Transverse colon (tissue), 4 donors: ENCODE results near the gene TNS1. TPM values are rescaled to one million over a fixed set of nuclear protein-coding genes. Genes with fewer than 3 reads are reported as not detected.

Experiments used
- DNase-seq: peaks from one replicate; pipeline ENCODE4 v3.0.0-alpha.2; 2019
- H3K27ac ChIP-seq, 4 donors: fragments of 200-600 bp; sonication (generic); 2 replicates each; pipeline ENCODE4 v1.5.1; 2016 to 2018; ENCODE audit warnings: inconsistent platforms in 4 of 4
- H3K27me3 ChIP-seq: fragments of 200-600 bp; sonication (generic); 2 replicates; pipeline ENCODE4 v1.5.1; 2017; ENCODE audit warnings: inconsistent platforms
- H3K36me3 ChIP-seq, 4 donors: fragments of 200-600 bp; sonication (generic); 2 replicates each; pipeline ENCODE4 v1.5.1; 2017 to 2019; ENCODE audit warnings: inconsistent platforms in 4 of 4
- H3K4me1 ChIP-seq, 4 donors: fragments of 200-600 bp; sonication (generic); 2 replicates each; pipeline ENCODE4 v1.5.1; 2017 to 2020; ENCODE audit warnings: inconsistent platforms in 4 of 4
- H3K4me3 ChIP-seq, 4 donors: fragments of 200-600 bp; sonication (generic); 1 replicate in 1 of 4; 2 replicates in 3 of 4; pipeline versions ENCODE4 v1.5.1 to v1.6.1; 2017 to 2019; ENCODE audit warnings: inconsistent platforms in 4 of 4
- H3K9me3 ChIP-seq, 2 donors: fragments of 200-600 bp; sonication (generic); 2 replicates each; pipeline ENCODE4 v1.5.1; 2017 to 2019; ENCODE audit warnings: inconsistent platforms in 2 of 2
- EP300 ChIP-seq: sonication (generic); formaldehyde crosslinking; IDR thresholded peaks from one replicate; pipeline ENCODE4 v1.6.1; 2017; ENCODE audit warnings: antibody characterized with exemption, low read depth
- POLR2A ChIP-seq: fragments of 450-650 bp; IDR thresholded peaks from one replicate; pipeline ENCODE4 v1.6.1; 2016; ENCODE audit warnings: antibody characterized with exemption, mild to moderate bottlenecking, moderate library complexity
- POLR2AphosphoS5 ChIP-seq, 3 donors: sonication (generic); formaldehyde crosslinking; IDR thresholded peaks; one replicate each; pipeline ENCODE4 v1.6.1; 2016; ENCODE audit warnings: antibody characterized with exemption in 3 of 3
- WGBS, 2 donors: methylation state at CpG; one replicate each; pipeline ENCODE4 v1.1.5; 2018; ENCODE audit warnings: low coverage in 1 of 2; 5-methylcytosine and 5-hydroxymethylcytosine counted together
- in situ Hi-C, 4 donors: fragments of 200-750 bp; cut with MboI; loops; one replicate each; pipeline versions ENCODE4 v1.15.0 to v1.15.1; 2017; ENCODE audit warnings: low sequenced_read_pairs in 3 of 4, low pct_ligation_motif_present in 1 of 4, low pct_unique_long_range_greater_than_20kb in 1 of 4
- intact Hi-C: fragments of 100-400 bp; cut with DNase I; formaldehyde crosslinking; loops from one replicate; pipeline ENCODE4 v1.15.1; 2023; ENCODE audit warnings: low total_unique reads
- total RNA-seq, 4 donors: library from RNA; depleted of rRNA; stranded (reverse); fragments of >200 nt; gene quantifications; one replicate each; pipeline ENCODE4 v1.1.0, GENCODE V29; 2016
- TF ChIP-seq, protein P1 (sequence below), 5 experiments: fragments of 200-600 bp in 3 of 5; fragments of 450-650 bp in 2 of 5; sonication (generic) in 3 of 5; IDR thresholded peaks; 1 replicate in 2 of 5; 2 replicates in 3 of 5; pipeline ENCODE4 v1.5.1; 2016 to 2017; ENCODE audit warnings: antibody characterized with exemption in 5 of 5, inconsistent platforms in 3 of 5, mild to moderate bottlenecking in 2 of 5, moderate library complexity in 1 of 5

The TNS1 gene
- total RNA-seq, 4 donors from 2014 or later = 101 to 487 (median 231) TPM

DNA sequence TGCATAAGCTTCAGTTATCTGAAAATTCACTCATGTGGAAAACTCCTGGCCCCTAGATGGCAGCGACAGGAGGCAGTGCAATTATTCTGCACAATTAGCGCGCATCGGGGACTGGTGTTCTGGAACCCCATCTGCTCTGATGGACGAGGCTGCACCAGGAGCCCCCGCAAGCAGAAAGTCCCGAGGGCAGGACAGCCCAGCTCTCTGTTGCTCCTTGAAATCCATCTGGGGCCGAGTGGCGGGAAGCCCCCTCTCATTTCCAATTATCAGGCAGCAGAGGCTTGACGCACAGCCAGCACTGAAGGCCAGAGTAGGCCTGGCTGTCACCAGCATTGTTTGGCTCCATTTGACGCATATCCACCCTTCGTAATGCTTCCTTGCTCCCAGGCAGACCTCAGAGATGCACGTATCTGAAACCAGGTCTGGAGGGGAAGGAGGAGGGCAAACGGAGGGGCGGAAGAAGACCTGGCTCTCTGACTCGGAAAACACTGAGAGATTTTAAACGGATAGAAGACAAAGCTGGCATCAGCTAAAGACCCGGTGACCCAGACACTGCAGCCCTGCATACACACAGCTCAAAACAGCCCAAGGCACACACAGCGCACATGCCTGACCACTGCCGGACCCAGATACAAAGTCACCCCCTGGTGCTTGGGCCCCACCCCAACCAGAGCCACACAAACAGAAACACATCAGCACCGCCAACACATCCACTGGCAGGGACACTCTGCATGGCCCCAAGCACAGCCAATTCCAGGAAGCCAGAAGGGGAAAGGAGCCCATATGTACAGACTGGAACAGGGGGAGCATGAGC is 69.8 kb downstream of the TNS1 start:
- Histone ChIP-seq H3K36me3 (no peaks in the 10 kb centered on the region), H3K4me1 (peaks cover 39 to 97% (median 72%) of the 10 kb centered on the region in 4 donors), H3K9me3 (no peaks in the 10 kb centered on the region), H3K27me3 (no peaks in the 10 kb centered on the region), H3K4me3 (peak overlapping the region in 1 of 4 donors; percentile 5), H3K27ac (peak overlapping the region; percentile 85 to 95 (median 89))
- intact Hi-C loops = no loop called here
- DNase-seq = no peak
- WGBS, 2 donors = 53% methylated on average over 21 of the region's 21 CpGs; no CpG with 5 or more reads in 1 of the 2 donors
- peak; percentile 15 for TF ChIP-seq EP300
- TF ChIP-seq POLR2AphosphoS5 (IDR thresholded peaks at IDR 0.05) = peak in 2 of 3 donors; percentile 27 to 30
- TF ChIP-seq, protein P1, sequence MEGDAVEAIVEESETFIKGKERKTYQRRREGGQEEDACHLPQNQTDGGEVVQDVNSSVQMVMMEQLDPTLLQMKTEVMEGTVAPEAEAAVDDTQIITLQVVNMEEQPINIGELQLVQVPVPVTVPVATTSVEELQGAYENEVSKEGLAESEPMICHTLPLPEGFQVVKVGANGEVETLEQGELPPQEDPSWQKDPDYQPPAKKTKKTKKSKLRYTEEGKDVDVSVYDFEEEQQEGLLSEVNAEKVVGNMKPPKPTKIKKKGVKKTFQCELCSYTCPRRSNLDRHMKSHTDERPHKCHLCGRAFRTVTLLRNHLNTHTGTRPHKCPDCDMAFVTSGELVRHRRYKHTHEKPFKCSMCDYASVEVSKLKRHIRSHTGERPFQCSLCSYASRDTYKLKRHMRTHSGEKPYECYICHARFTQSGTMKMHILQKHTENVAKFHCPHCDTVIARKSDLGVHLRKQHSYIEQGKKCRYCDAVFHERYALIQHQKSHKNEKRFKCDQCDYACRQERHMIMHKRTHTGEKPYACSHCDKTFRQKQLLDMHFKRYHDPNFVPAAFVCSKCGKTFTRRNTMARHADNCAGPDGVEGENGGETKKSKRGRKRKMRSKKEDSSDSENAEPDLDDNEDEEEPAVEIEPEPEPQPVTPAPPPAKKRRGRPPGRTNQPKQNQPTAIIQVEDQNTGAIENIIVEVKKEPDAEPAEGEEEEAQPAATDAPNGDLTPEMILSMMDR (IDR thresholded peaks at IDR 0.05) = no peak
- in situ Hi-C loops = no loop called here

DNA sequence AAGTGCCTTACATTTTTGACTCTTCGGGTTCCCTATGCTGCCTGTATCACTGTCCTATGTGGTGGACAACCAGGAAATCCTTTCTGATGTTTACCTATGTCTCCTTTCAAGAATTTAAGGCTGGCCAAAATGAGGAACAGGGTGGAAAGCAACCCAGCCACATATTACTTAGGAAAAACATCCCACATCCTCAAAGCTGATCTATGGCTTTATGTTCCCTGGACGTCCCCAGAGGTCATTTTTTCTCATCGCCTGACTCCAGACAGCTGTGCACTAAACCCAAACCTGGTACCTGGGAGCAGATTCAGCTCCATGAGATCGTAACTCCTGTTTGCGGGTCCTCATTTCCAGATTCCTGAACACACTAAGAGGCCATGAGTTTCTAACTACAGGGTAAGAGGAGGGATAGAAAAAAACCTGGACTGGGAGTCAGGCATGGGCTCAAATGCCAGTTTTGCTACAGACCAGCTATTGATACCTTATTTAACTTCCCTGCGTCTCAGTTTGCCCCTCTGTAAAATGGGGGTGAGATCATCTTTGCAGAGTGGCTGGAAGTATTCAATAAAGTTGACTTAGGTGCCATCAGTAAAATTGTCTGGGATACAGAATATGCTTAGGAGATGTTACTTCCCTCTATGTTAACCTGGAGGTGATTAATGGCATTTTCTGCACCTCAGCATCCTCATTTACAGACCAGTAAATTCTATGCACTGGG is 70.8 kb downstream of the TNS1 start:
- TF ChIP-seq POLR2AphosphoS5 (IDR thresholded peaks at IDR 0.05) = no peak
- no peak for TF ChIP-seq EP300
- TF ChIP-seq, protein P1 (IDR thresholded peaks at IDR 0.05) = no peak
- no peak for TF ChIP-seq POLR2A
- Histone ChIP-seq H3K27ac (peak overlapping the region; percentile 85 to 95 (median 89)), H3K9me3 (no peaks in the 10 kb centered on the region), H3K27me3 (no peaks in the 10 kb centered on the region), H3K4me3 (no peak overlapping the region), H3K4me1 (peaks cover 48 to 97% (median 77%) of the 10 kb centered on the region in 4 donors), H3K36me3 (no peaks in the 10 kb centered on the region)
- WGBS, 2 donors = 76 to 77% methylated on average over 3 to 6 of the region's 6 CpGs
- no peak for DNase-seq
- intact Hi-C loops = no loop called here
- in situ Hi-C loops = no loop called here

DNA sequence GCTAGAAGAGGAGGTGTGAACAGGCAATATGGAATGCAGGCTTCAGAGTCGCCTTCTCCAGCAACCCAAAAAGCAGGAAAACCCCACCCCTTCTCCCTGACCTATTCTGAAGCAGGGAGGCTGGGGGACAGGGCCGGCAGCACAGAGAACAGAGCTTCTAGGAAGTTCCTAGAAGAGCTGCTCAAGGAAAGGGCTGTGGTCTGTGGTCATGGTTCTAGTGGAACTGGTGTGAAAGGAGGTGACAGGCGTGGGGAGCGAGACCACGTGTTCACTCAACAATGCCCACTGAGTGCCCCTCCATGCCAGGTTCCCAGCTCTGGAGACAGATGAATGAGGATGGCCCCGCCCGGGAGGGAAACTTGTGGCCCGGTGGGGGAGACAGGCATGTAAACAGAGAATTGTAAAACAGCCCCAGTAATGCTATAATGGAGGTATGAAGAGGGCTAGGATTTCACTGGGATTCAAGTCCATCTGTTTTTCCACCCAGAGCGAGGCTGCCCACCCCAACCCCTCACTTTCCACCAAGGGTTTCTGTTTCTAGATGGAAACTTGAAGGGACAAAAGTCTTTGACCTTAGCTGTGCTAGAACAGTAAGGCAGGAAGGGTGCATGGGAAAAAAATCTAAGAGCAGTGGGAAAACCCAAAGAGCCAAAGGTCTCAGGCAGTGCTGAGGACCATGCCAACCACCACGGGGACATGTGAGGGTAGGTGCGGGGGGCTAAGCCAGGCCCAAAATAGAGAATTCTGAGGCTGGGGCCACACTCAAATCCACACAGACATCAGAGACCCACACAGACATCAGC is 71.8 kb downstream of the TNS1 start:
- peaks cover 50 to 95% (median 74%) of the 10 kb centered on the region in 4 donors for H3K4me1 ChIP-seq
- H3K27me3 ChIP-seq = no peaks in the 10 kb centered on the region
- H3K36me3 ChIP-seq = no peaks in the 10 kb centered on the region
- in situ Hi-C loops = no loop called here
- no peak overlapping the region for H3K4me3 ChIP-seq
- H3K9me3 ChIP-seq = no peaks in the 10 kb centered on the region
- no peak for TF ChIP-seq POLR2AphosphoS5 (IDR thresholded peaks at IDR 0.05)
- TF ChIP-seq POLR2A = no peak
- TF ChIP-seq, protein P1 (IDR thresholded peaks at IDR 0.05) = no peak
- no peak for TF ChIP-seq EP300
- no peak for DNase-seq
- intact Hi-C loops = no loop called here
- H3K27ac ChIP-seq = peak overlapping the region; percentile 85 to 95 (median 89)
- WGBS, 2 donors = 29 to 45% methylated on average over 1 to 11 of the region's 11 CpGs
